ENCODE measurements around the gene ZDHHC8.

DNA sequence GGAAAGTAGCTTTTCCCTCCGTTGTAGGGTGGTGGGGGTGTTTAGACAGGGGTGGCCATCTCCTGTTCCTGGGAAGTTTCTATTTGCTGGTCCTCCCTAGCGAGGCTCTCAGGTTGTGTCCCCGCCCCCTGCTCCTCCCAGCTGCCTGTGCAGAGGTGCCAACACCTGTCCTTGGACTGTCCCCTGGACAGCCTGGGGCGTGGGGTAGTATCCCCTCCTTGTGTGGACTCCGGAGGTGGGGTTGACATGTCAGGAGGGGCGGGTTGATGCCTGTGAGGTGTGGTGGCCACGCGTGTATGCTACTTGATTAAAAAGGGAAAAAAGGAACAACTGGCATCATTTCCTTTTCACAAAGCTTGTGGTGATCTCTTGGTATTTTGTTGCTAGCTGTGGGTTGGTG, 30.0 kb upstream of the ZDHHC8 start:
- TF ChIP-seq, protein P1, sequence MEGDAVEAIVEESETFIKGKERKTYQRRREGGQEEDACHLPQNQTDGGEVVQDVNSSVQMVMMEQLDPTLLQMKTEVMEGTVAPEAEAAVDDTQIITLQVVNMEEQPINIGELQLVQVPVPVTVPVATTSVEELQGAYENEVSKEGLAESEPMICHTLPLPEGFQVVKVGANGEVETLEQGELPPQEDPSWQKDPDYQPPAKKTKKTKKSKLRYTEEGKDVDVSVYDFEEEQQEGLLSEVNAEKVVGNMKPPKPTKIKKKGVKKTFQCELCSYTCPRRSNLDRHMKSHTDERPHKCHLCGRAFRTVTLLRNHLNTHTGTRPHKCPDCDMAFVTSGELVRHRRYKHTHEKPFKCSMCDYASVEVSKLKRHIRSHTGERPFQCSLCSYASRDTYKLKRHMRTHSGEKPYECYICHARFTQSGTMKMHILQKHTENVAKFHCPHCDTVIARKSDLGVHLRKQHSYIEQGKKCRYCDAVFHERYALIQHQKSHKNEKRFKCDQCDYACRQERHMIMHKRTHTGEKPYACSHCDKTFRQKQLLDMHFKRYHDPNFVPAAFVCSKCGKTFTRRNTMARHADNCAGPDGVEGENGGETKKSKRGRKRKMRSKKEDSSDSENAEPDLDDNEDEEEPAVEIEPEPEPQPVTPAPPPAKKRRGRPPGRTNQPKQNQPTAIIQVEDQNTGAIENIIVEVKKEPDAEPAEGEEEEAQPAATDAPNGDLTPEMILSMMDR (IDR thresholded peaks at IDR 0.05 in 2 of 3, conservative IDR thresholded peaks at IDR 0.05 in 1 of 3; ENCODE audit: borderline replicate concordance in 1 of 3, insufficient read depth in 1 of 3, low read depth in 2 of 3, low read length in 2 of 3), result no peak
- TF ChIP-seq, protein P2, sequence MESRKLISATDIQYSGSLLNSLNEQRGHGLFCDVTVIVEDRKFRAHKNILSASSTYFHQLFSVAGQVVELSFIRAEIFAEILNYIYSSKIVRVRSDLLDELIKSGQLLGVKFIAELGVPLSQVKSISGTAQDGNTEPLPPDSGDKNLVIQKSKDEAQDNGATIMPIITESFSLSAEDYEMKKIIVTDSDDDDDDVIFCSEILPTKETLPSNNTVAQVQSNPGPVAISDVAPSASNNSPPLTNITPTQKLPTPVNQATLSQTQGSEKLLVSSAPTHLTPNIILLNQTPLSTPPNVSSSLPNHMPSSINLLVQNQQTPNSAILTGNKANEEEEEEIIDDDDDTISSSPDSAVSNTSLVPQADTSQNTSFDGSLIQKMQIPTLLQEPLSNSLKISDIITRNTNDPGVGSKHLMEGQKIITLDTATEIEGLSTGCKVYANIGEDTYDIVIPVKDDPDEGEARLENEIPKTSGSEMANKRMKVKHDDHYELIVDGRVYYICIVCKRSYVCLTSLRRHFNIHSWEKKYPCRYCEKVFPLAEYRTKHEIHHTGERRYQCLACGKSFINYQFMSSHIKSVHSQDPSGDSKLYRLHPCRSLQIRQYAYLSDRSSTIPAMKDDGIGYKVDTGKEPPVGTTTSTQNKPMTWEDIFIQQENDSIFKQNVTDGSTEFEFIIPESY (IDR thresholded peaks at IDR 0.05; ENCODE audit: extremely low read depth, insufficient replicate concordance, low read length), result no peak
- no peak for TF ChIP-seq EGR1 (IDR thresholded peaks at IDR 0.05; ENCODE audit: low read depth)
- no peak for TF ChIP-seq EZH2phosphoT487 (IDR thresholded peaks at IDR 0.05; ENCODE audit: borderline replicate concordance)
- no peak for TF ChIP-seq JUND (IDR thresholded peaks at IDR 0.05)

Data from HCT116 (cell line).